IMR-90 (cell line): ENCODE data around the gene STAT1. TPM values are rescaled to one million over a fixed set of nuclear protein-coding genes. Genes with fewer than 3 reads are reported as not detected.

Experiments
- ATAC-seq: fragments of 200-7000 bp; cut with Tn5 transposase; 2 replicates; pipeline ENCODE4 v1.9.1; 2020; ENCODE audit warnings: low read depth, mild to moderate bottlenecking, moderate library complexity
- BruUV-seq: library from RNA; stranded (reverse); fragments of 400-500 nt; replicated peaks from 2 replicates; lab custom pipeline; 2021; lab: Mats Ljungman, UMichigan
- CTCF ChIA-PET: fragments of 300-600 bp; formaldehyde crosslinking; extraction: SDS; loops from one replicate; lab custom pipeline; 2021; ENCODE audit warnings: antibody characterized with exemption; lab: Yijun Ruan, JAX
- POLR2A ChIA-PET: fragments of 300-600 bp; sonication (Branson Sonifier 250); formaldehyde crosslinking; loops from one replicate; lab custom pipeline; 2022; ENCODE audit warnings: antibody characterized with exemption; ENCODE audit not compliant: unreplicated experiment; lab: Charles Lee
- DNase-seq: peaks from one replicate; pipeline ENCODE4 v3.0.0; 2013
- H2AFZ ChIP-seq: replicated peaks from 2 replicates; pipeline ENCODE3; 2013; ENCODE audit warnings: low read length, mild to moderate bottlenecking; ENCODE audit not compliant: poor library complexity
- H2AK5ac ChIP-seq: 2 replicates; pipeline ENCODE4 v1.6.1; 2013; ENCODE audit warnings: low read depth, low read length, inconsistent platforms
- H2AK9ac ChIP-seq: replicated peaks from 2 replicates; pipeline ENCODE3; 2013; ENCODE audit warnings: mild to moderate bottlenecking, low read depth, low read length, moderate library complexity; ENCODE audit not compliant: poor library complexity
- H2BK120ac ChIP-seq: 2 replicates; pipeline ENCODE4 v1.6.1; 2013; ENCODE audit warnings: low read depth, low read length, inconsistent platforms
- H2BK15ac ChIP-seq: 3 replicates; pipeline ENCODE4 v1.6.1; 2013; ENCODE audit warnings: low read depth, low read length, inconsistent platforms
- H2BK20ac ChIP-seq: 2 replicates; pipeline ENCODE4 v1.6.1; 2013; ENCODE audit warnings: low read depth, mild to moderate bottlenecking, inconsistent platforms, low read length, moderate library complexity
- H2BK5ac ChIP-seq: 2 replicates; pipeline ENCODE4 v1.6.1; 2013; ENCODE audit warnings: mild to moderate bottlenecking, low read depth, low read length, inconsistent platforms; ENCODE audit not compliant: poor library complexity, severe bottlenecking
- H3K14ac ChIP-seq: replicated peaks from 2 replicates; pipeline ENCODE4 v1.6.1; 2013; ENCODE audit warnings: low read depth, low read length, inconsistent platforms
- H3K18ac ChIP-seq: 2 replicates; pipeline ENCODE4 v1.6.1; 2013; ENCODE audit warnings: low read depth, low read length, control low read depth
- H3K23ac ChIP-seq: 2 replicates; pipeline ENCODE4 v1.6.1; 2013; ENCODE audit warnings: low read depth, low read length, inconsistent platforms
- H3K27ac ChIP-seq: 2 replicates; pipeline ENCODE4 v1.5.1; 2013; ENCODE audit warnings: mild to moderate bottlenecking, control low read depth, low read length; ENCODE audit not compliant: insufficient read depth
- H3K27me3 ChIP-seq: 2 replicates; pipeline ENCODE4 v1.6.1; 2013; ENCODE audit warnings: low read length; ENCODE audit not compliant: control insufficient read depth, insufficient read depth
- H3K36me3 ChIP-seq: 2 replicates; pipeline ENCODE4 v1.6.1; 2013; ENCODE audit warnings: low read length, mixed read lengths; ENCODE audit not compliant: control insufficient read depth, insufficient read depth
- H3K4ac ChIP-seq: 2 replicates; pipeline ENCODE4 v1.6.1; 2013; ENCODE audit warnings: low read depth, low read length, inconsistent platforms
- H3K4me1 ChIP-seq: 2 replicates; pipeline ENCODE4 v1.6.1; 2013; ENCODE audit warnings: low read length, mixed read lengths; ENCODE audit not compliant: control insufficient read depth, insufficient read depth
- H3K4me2 ChIP-seq: 2 replicates; pipeline ENCODE4 v1.6.1; 2013; ENCODE audit warnings: low read depth, mild to moderate bottlenecking, control low read depth, low read length, moderate library complexity
- H3K4me3 ChIP-seq: 2 replicates; pipeline ENCODE4 v1.5.1; 2013; ENCODE audit warnings: low read depth, mild to moderate bottlenecking, control low read depth, low read length, moderate library complexity; ENCODE audit not compliant: insufficient read depth
- H3K56ac ChIP-seq: 2 replicates; pipeline ENCODE4 v1.6.1; 2013; ENCODE audit warnings: low read length, inconsistent platforms; ENCODE audit not compliant: insufficient read depth; ENCODE audit errors: extremely low read depth
- H3K79me1 ChIP-seq, 2 experiments: 2 replicates each; pipeline ENCODE4 v1.6.1; 2013; ENCODE audit warnings: low read length in 2 of 2, inconsistent platforms in 1 of 2, low read depth in 1 of 2
- H3K9ac ChIP-seq: 2 replicates; pipeline ENCODE4 v1.6.1; 2013; ENCODE audit warnings: low read depth, low read length, control low read depth
- H3K9me1 ChIP-seq: 2 replicates; pipeline ENCODE4 v1.6.1; 2013; ENCODE audit warnings: low read length, inconsistent platforms; ENCODE audit not compliant: insufficient read depth
- H3K9me3 ChIP-seq: 2 replicates; pipeline ENCODE4 v1.6.1; 2013; ENCODE audit warnings: low read length; ENCODE audit not compliant: control insufficient read depth, insufficient read depth
- H4K20me1 ChIP-seq: 2 replicates; pipeline ENCODE4 v1.6.1; 2013; ENCODE audit warnings: low read length, inconsistent platforms; ENCODE audit not compliant: insufficient read depth
- H4K5ac ChIP-seq: 2 replicates; pipeline ENCODE4 v1.6.1; 2013; ENCODE audit warnings: mild to moderate bottlenecking, low read depth, low read length, control low read depth
- H4K8ac ChIP-seq, 2 experiments: 2 replicates each; pipeline ENCODE4 v1.6.1; 2013; ENCODE audit warnings: low read depth in 2 of 2, low read length in 2 of 2, control low read depth in 1 of 2, inconsistent platforms in 1 of 2
- H4K91ac ChIP-seq: 2 replicates; pipeline ENCODE4 v1.6.1; 2013; ENCODE audit warnings: low read depth, low read length, inconsistent platforms; ENCODE audit not compliant: insufficient read depth
- BHLHE40 ChIP-seq: fragments of 150-350 bp; IDR thresholded peaks from 2 replicates; pipeline ENCODE4 v1.6.1; 2016; ENCODE audit warnings: mild to moderate bottlenecking, low read depth, low read length
- CEBPB ChIP-seq: IDR thresholded peaks from 2 replicates; pipeline ENCODE4 v1.6.1; 2012; ENCODE audit warnings: low read depth, low read length, improper control_type of control experiment
- CHD1 ChIP-seq: IDR thresholded peaks from 2 replicates; pipeline ENCODE4 v1.6.1; 2012; ENCODE audit warnings: low read depth, low read length, improper control_type of control experiment
- ELK1 ChIP-seq: fragments of 150-350 bp; IDR thresholded peaks from 2 replicates; pipeline ENCODE4 v1.6.1; 2016; ENCODE audit warnings: low read depth, mild to moderate bottlenecking, low read length, moderate library complexity, borderline replicate concordance
- FOS ChIP-seq: fragments of 150-350 bp; IDR thresholded peaks from 2 replicates; pipeline ENCODE4 v1.6.1; 2016; ENCODE audit warnings: low read depth, low read length
- MAFK ChIP-seq: IDR thresholded peaks from 2 replicates; pipeline ENCODE4 v1.6.1; 2012; ENCODE audit warnings: low read depth, low read length, improper control_type of control experiment
- MAZ ChIP-seq: IDR thresholded peaks from 2 replicates; pipeline ENCODE4 v1.6.1; 2012; ENCODE audit warnings: low read depth, mild to moderate bottlenecking, low read length, improper control_type of control experiment, moderate library complexity, borderline replicate concordance
- MXI1 ChIP-seq: IDR thresholded peaks from 2 replicates; pipeline ENCODE4 v1.6.1; 2012; ENCODE audit warnings: low read depth, mild to moderate bottlenecking, low read length, moderate library complexity, borderline replicate concordance
- NFE2L2 ChIP-seq: fragments of 150-350 bp; IDR thresholded peaks from 2 replicates; pipeline ENCODE4 v1.6.1; 2016; ENCODE audit warnings: low read depth, mild to moderate bottlenecking, low read length
- POLR2A ChIP-seq: IDR thresholded peaks from 2 replicates; pipeline ENCODE4 v1.6.1; 2012; ENCODE audit warnings: mild to moderate bottlenecking, low read depth, low read length
- RAD21 ChIP-seq: IDR thresholded peaks from 2 replicates; pipeline ENCODE4 v1.6.1; 2012; ENCODE audit warnings: low read length, improper control_type of control experiment
- RCOR1 ChIP-seq: IDR thresholded peaks from 2 replicates; pipeline ENCODE4 v1.6.1; 2012; ENCODE audit warnings: mild to moderate bottlenecking, low read length, improper control_type of control experiment; ENCODE audit not compliant: insufficient replicate concordance
- RFX5 ChIP-seq: IDR thresholded peaks from 2 replicates; pipeline ENCODE4 v1.8.0; 2012; ENCODE audit warnings: low read depth, mild to moderate bottlenecking, low read length, moderate library complexity
- SMC3 ChIP-seq: fragments of 150-350 bp; IDR thresholded peaks from 2 replicates; pipeline ENCODE4 v1.6.1; 2016; ENCODE audit warnings: low read depth, mild to moderate bottlenecking, antibody characterized with exemption, low read length, moderate library complexity
- WGBS, 2 experiments: methylation state at CpG; one replicate each; pipeline versions ENCODE4 v1.1.5 to v1.1.7; 2013; ENCODE audit warnings: missing lambda C conversion rate in 2 of 2; ENCODE audit not compliant: insufficient read length in 1 of 2; ENCODE audit errors: extremely low coverage in 2 of 2; 5-methylcytosine and 5-hydroxymethylcytosine counted together
- dilution Hi-C: fragments of 300-500 bp; cut with HindIII; formaldehyde crosslinking; loops from one replicate; pipeline ENCODE4 v1.14.3; 2018; ENCODE audit warnings: low sequenced_read_pairs; ENCODE audit not compliant: unreplicated experiment
- in situ Hi-C: fragments of 300-500 bp; cut with MboI; formaldehyde crosslinking; loops from 3 replicates; pipeline ENCODE4 v1.14.3; 2019; ENCODE audit warnings: low sequenced_read_pairs, inconsistent platforms, mixed read lengths
- intact Hi-C: fragments of 100-400 bp; cut with micrococcal nuclease; formaldehyde crosslinking; loops from 2 replicates; pipeline ENCODE4 v1.10.0; 2022
- polyA plus RNA-seq, 3 experiments: library from polyadenylated mRNA; depleted of rRNA; stranded (reverse); fragments of >200 nt; gene quantifications; 2 replicates each; pipeline ENCODE4 v1.2.3, GENCODE V29; 2012; ENCODE audit warnings: low replicate concordance in 1 of 3
- total RNA-seq: library from RNA; depleted of rRNA; stranded (reverse); fragments of >200 nt; gene quantifications from 2 replicates; pipeline ENCODE4 v1.2.3, GENCODE V29; 2012
- TF ChIP-seq, protein P1 (sequence below): fragments of 150-350 bp; IDR thresholded peaks from 2 replicates; pipeline ENCODE4 v1.6.1; 2017; ENCODE audit warnings: mild to moderate bottlenecking, antibody characterized with exemption, low read length, low read depth
- TF ChIP-seq, protein P2 (sequence below): conservative IDR thresholded peaks from 2 replicates; pipeline ENCODE4 v1.5.1; 2012; ENCODE audit warnings: mild to moderate bottlenecking, low read depth, low read length, improper control_type of control experiment

Gene STAT1
- total and polyA plus RNA-seq, 2 of the 4 experiments (the other 2 are of a cell fraction), result 43.2 to 67.9 TPM

- no peak overlapping the region for H2BK120ac ChIP-seq
- peaks cover 5% of the 10 kb centered on the region for H3K4me1 ChIP-seq
- H4K20me1 ChIP-seq, result no peaks in the 10 kb centered on the region
- no peak overlapping the region for H3K4ac ChIP-seq
- H3K18ac ChIP-seq, result no peak overlapping the region
- no peak overlapping the region for H3K4me3 ChIP-seq
- CTCF ChIA-PET, result no interaction called here
- no peak overlapping the region for H2AK9ac ChIP-seq
- no peak overlapping the region for H3K9ac ChIP-seq
- H4K5ac ChIP-seq, result no peak overlapping the region
- peaks cover 4% of the 10 kb centered on the region for H3K9me1 ChIP-seq
- H3K23ac ChIP-seq, result no peak overlapping the region
- H4K91ac ChIP-seq, result no peak overlapping the region
- H2BK15ac ChIP-seq, result no peak overlapping the region
- dilution Hi-C loops (no loop called here), in situ Hi-C loops (loop anchor here (10.0 kb wide), 1 partner anchor 439 kb away; no protein-coding TSS in a partner anchor), intact Hi-C loops (no loop called here)
- H2BK5ac ChIP-seq, result no peak overlapping the region
- no peak overlapping the region for H3K56ac ChIP-seq
- no peaks in the 10 kb centered on the region for H3K36me3 ChIP-seq
- POLR2A ChIA-PET, result no interaction called here
- H3K27ac ChIP-seq, result no peak overlapping the region
- TF ChIP-seq CHD1 (no peak), RAD21 (no peak), FOS (no peak), MAZ (no peak), POLR2A (no peak), MAFK (no peak), BHLHE40 (no peak), RFX5 (no peak), SMC3 (no peak), RCOR1 (no peak), CEBPB (no peak), MXI1 (no peak), ELK1 (no peak), NFE2L2 (no peak)
- TF ChIP-seq, protein P1, sequence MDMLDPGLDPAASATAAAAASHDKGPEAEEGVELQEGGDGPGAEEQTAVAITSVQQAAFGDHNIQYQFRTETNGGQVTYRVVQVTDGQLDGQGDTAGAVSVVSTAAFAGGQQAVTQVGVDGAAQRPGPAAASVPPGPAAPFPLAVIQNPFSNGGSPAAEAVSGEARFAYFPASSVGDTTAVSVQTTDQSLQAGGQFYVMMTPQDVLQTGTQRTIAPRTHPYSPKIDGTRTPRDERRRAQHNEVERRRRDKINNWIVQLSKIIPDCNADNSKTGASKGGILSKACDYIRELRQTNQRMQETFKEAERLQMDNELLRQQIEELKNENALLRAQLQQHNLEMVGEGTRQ, result no peak
- TF ChIP-seq, protein P2, sequence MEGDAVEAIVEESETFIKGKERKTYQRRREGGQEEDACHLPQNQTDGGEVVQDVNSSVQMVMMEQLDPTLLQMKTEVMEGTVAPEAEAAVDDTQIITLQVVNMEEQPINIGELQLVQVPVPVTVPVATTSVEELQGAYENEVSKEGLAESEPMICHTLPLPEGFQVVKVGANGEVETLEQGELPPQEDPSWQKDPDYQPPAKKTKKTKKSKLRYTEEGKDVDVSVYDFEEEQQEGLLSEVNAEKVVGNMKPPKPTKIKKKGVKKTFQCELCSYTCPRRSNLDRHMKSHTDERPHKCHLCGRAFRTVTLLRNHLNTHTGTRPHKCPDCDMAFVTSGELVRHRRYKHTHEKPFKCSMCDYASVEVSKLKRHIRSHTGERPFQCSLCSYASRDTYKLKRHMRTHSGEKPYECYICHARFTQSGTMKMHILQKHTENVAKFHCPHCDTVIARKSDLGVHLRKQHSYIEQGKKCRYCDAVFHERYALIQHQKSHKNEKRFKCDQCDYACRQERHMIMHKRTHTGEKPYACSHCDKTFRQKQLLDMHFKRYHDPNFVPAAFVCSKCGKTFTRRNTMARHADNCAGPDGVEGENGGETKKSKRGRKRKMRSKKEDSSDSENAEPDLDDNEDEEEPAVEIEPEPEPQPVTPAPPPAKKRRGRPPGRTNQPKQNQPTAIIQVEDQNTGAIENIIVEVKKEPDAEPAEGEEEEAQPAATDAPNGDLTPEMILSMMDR, result no peak
- no peak overlapping the region for H3K4me2 ChIP-seq
- ATAC-seq, result no peak
- H3K79me1 ChIP-seq, result no peaks in the 10 kb centered on the region; a peak in 1 of 4 replicates
- H3K27me3 ChIP-seq, result no peaks in the 10 kb centered on the region
- H2AFZ ChIP-seq, result no peak overlapping the region
- BruUV-seq, result no TSS peak
- H4K8ac ChIP-seq, result no peak overlapping the region
- H3K14ac ChIP-seq, result no peak overlapping the region
- H3K9me3 ChIP-seq, result no peaks in the 10 kb centered on the region
- WGBS, 2 experiments, result 50% methylated on average over 1 of the region's 2 CpGs; no CpG with 5 or more reads in 1 of the 2 experiments
- no peak overlapping the region for H2AK5ac ChIP-seq
- H2BK20ac ChIP-seq, result no peak overlapping the region
- no peak for DNase-seq
These were observed 42.3 kb upstream of the STAT1 start for GRCh38 chr2:191056228-191056627.
